Ovary (tissue), 3 donors: ENCODE results near the gene DNLZ.

ENCODE experiments used
- CTCF ChIP-seq, 3 donors: fragments of 450-650 bp in 2 of 3; fragments of 200-600 bp in 1 of 3; IDR thresholded peaks; one replicate each; pipeline versions ENCODE4 v1.5.1 to v1.8.0; 2016 to 2022; ENCODE audit warnings: antibody characterized with exemption in 3 of 3, mild to moderate bottlenecking in 1 of 3
- EP300 ChIP-seq: sonication (generic); formaldehyde crosslinking; IDR thresholded peaks from one replicate; pipeline ENCODE4 v1.6.1; 2017; ENCODE audit warnings: antibody characterized with exemption
- POLR2A ChIP-seq: fragments of 450-650 bp; IDR thresholded peaks from one replicate; pipeline ENCODE4 v1.6.1; 2017; ENCODE audit warnings: antibody characterized with exemption, mild to moderate bottlenecking, moderate library complexity
- donor health status: DM: no; HTN: no; CAD: no.

DNA sequence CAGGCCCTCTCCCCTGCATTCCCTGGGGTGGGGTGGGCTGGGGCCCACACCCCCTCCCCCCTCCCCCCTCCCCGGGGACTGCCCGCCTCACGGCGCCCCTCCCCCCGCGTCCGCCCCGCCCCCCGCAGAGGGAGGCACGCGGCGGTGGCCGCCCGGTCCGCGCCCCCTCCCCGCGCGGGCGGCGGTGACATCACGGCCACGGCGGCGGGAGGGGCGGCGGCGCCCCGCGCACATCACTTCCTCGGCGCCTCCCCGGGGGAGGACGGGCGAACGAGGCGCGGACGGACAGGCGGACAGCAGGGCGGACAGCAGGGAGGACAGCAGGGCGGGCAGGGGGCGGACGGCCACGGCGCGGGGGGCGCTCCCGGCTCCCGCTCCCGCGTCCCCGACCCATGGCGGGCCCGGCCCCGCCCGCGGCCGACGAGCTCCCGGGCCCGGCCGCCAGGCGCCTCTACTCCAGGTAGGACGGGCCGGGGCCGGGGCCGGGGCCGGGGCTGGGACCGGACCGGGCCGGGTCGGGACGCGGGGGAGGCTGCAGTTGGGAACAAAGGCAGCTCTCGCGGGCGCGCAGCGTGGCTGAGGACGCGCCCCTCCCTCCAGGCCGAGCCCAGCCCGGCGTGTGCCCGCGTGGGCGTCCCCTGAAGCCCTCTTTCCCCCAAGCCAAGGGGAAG, 36.1 kb downstream of the DNLZ start, which contains the start of gene GPSM1:
- TF ChIP-seq EP300 = no peak
- peak in 2 of 3 donors; percentile 17 to 25 for TF ChIP-seq CTCF (IDR thresholded peaks at IDR 0.05)
- TF ChIP-seq POLR2A = peak; percentile 59
